Loucy (cell line): ENCODE measurements around the gene RNF149.
"Not testable (repeated sequence)": the region's sequence is repeated elsewhere in the genome, so short reads cannot be mapped to it uniquely, and the experiment has no call there.

Experiments
- H2AFZ ChIP-seq: fragments of 200-600 bp; sonication (generic); 2 replicates; pipeline ENCODE4 v1.6.0; 2016; ENCODE audit warnings: antibody characterized with exemption, mild to moderate bottlenecking, low read length, moderate library complexity
- H3F3A ChIP-seq: fragments of 200-600 bp; 2 replicates; pipeline ENCODE4 v1.6.0; 2016; ENCODE audit warnings: antibody characterized with exemption, low read depth, mild to moderate bottlenecking
- H3K27me3 ChIP-seq: fragments of 200-600 bp; sonication (generic); 2 replicates; pipeline ENCODE4 v1.6.1; 2014; ENCODE audit warnings: low read length, mild to moderate bottlenecking; ENCODE audit not compliant: insufficient read depth, poor library complexity, severe bottlenecking
- H3K36me3 ChIP-seq: fragments of 200-600 bp; sonication (generic); 2 replicates; pipeline ENCODE4 v1.6.1; 2016; ENCODE audit warnings: low read length; ENCODE audit not compliant: insufficient read depth
- H3K4me1 ChIP-seq: fragments of 200-600 bp; sonication (generic); 2 replicates; pipeline ENCODE4 v1.5.1; 2014; ENCODE audit warnings: low read length, mild to moderate bottlenecking; ENCODE audit not compliant: insufficient read depth, poor library complexity, severe bottlenecking
- H3K4me2 ChIP-seq: fragments of 200-600 bp; sonication (generic); 2 replicates; pipeline ENCODE4 v1.6.0; 2014; ENCODE audit warnings: antibody characterized with exemption, low read length, low read depth, mild to moderate bottlenecking; ENCODE audit not compliant: poor library complexity, severe bottlenecking
- H3K4me3 ChIP-seq: fragments of 200-600 bp; sonication (generic); 2 replicates; pipeline ENCODE4 v1.5.1; 2014; ENCODE audit warnings: low read length, mild to moderate bottlenecking, mixed read lengths; ENCODE audit not compliant: poor library complexity, severe bottlenecking
- H3K79me2 ChIP-seq: fragments of 200-600 bp; sonication (generic); 2 replicates; pipeline ENCODE4 v1.6.1; 2014; ENCODE audit warnings: low read length; ENCODE audit not compliant: insufficient read depth
- H3K9ac ChIP-seq: fragments of 200-600 bp; sonication (generic); 2 replicates; pipeline ENCODE4 v1.6.0; 2014; ENCODE audit warnings: mild to moderate bottlenecking, low read depth, low read length, moderate library complexity; ENCODE audit not compliant: poor library complexity, severe bottlenecking
- H3K9me2 ChIP-seq: fragments of 200-600 bp; sonication (generic); replicated peaks from 2 replicates; pipeline ENCODE4 v1.6.1; 2016; ENCODE audit warnings: low read depth, low read length, mixed read lengths
- H3K9me3 ChIP-seq: fragments of 200-600 bp; sonication (generic); 2 replicates; pipeline ENCODE4 v1.6.1; 2014; ENCODE audit warnings: mild to moderate bottlenecking, antibody characterized with exemption, low read length, low read depth; ENCODE audit not compliant: insufficient read depth
- H4K20me1 ChIP-seq: fragments of 200-600 bp; sonication (generic); 2 replicates; pipeline ENCODE4 v1.6.0; 2014; ENCODE audit warnings: antibody characterized with exemption, low read length, mild to moderate bottlenecking; ENCODE audit not compliant: insufficient read depth, poor library complexity, severe bottlenecking
- CTCF ChIP-seq: fragments of 200-600 bp; sonication (generic); conservative IDR thresholded peaks from 2 replicates; pipeline ENCODE4 v1.5.1; 2014; ENCODE audit warnings: mild to moderate bottlenecking, antibody characterized with exemption, low read length
- EZH2phosphoT487 ChIP-seq: fragments of 200-600 bp; IDR thresholded peaks from 2 replicates; pipeline ENCODE4 v1.6.1; 2018; ENCODE audit warnings: antibody characterized with exemption, mild to moderate bottlenecking, moderate library complexity, borderline replicate concordance

The RNF149 gene

GRCh38 chr2:101235956-101236355, 72.5 kb downstream of the RNF149 start:
- not testable (repeated sequence) for H2AFZ ChIP-seq, H3K4me2 ChIP-seq, H3K9me3 ChIP-seq, H3K36me3 ChIP-seq, H3K79me2 ChIP-seq, H3K27me3 ChIP-seq, H3K9me2 ChIP-seq, H3K4me1 ChIP-seq, H4K20me1 ChIP-seq, H3K9ac ChIP-seq, H3K4me3 ChIP-seq, H3F3A ChIP-seq

- Histone ChIP-seq H3K9me3 (peaks cover 6% of the 10 kb centered on the region; the same call in 1 of the 2 replicates), H3K4me3 (no peak overlapping the region), H3K9ac (no peak overlapping the region), H3K79me2 (no peaks in the 10 kb centered on the region), H4K20me1 (no peaks in the 10 kb centered on the region), H3K36me3 (no peaks in the 10 kb centered on the region), H3K27me3 (no peaks in the 10 kb centered on the region), H3K4me2 (no peak overlapping the region), H2AFZ (no peak overlapping the region), H3K9me2 (no peaks in the 10 kb centered on the region), H3F3A (no peaks in the 10 kb centered on the region), H3K4me1 (no peaks in the 10 kb centered on the region)
- TF ChIP-seq CTCF (no peak), EZH2phosphoT487 (no peak)
Measured at GRCh38 chr2:101234169-101234938, 74.1 kb downstream of the RNF149 start.

GRCh38 chr2:101232770-101233169, 75.7 kb downstream of the RNF149 start:
- Histone ChIP-seq H3K4me2 (no peak overlapping the region), H3K4me1 (no peaks in the 10 kb centered on the region), H3K79me2 (no peaks in the 10 kb centered on the region), H4K20me1 (no peaks in the 10 kb centered on the region), H3K9ac (no peak overlapping the region), H2AFZ (no peak overlapping the region), H3F3A (no peaks in the 10 kb centered on the region), H3K9me2 (no peaks in the 10 kb centered on the region), H3K9me3 (peaks cover 6% of the 10 kb centered on the region; the same call in 1 of the 2 replicates), H3K36me3 (no peaks in the 10 kb centered on the region), H3K27me3 (no peaks in the 10 kb centered on the region), H3K4me3 (no peak overlapping the region)
- no peak for TF ChIP-seq EZH2phosphoT487
- TF ChIP-seq CTCF = no peak
